OCI-LY7 (cell line): ENCODE data around the gene SH3GLB2. TPM values are rescaled to one million over a fixed set of nuclear protein-coding genes. Genes with fewer than 3 reads are reported as not detected.

Source experiments
- BruUV-seq: library from RNA; stranded (reverse); fragments of 400-500 nt; replicated peaks from 2 replicates; lab custom pipeline; 2021; lab: Mats Ljungman, UMichigan
- CTCF ChIA-PET: fragments of 300-600 bp; sonication (Branson Sonifier 250); formaldehyde crosslinking; loops from one replicate; lab custom pipeline; 2022; ENCODE audit warnings: antibody characterized with exemption; ENCODE audit not compliant: unreplicated experiment; lab: Charles Lee
- POLR2A ChIA-PET: fragments of 300-600 bp; sonication (Branson Sonifier 250); formaldehyde crosslinking; loops from one replicate; lab custom pipeline; 2022; ENCODE audit warnings: antibody characterized with exemption; lab: Charles Lee
- DNase-seq: peaks from one replicate; pipeline ENCODE4 v3.0.0-alpha.2; 2015; ENCODE audit warnings: low spot score
- H2AFZ ChIP-seq: fragments of 200-600 bp; sonication (generic), shearing (Covaris generic); 2 replicates; pipeline ENCODE4 v1.6.1; 2014; ENCODE audit warnings: mild to moderate bottlenecking, antibody characterized with exemption, low read length, moderate library complexity
- H3K27ac ChIP-seq: fragments of 200-600 bp; sonication (generic); 2 replicates; pipeline ENCODE4 v1.5.1; 2014; ENCODE audit warnings: mixed run types, low read depth, mild to moderate bottlenecking, moderate library complexity, low read length, inconsistent platforms; ENCODE audit not compliant: poor library complexity, severe bottlenecking
- H3K36me3 ChIP-seq: fragments of 200-600 bp; sonication (generic); 2 replicates; pipeline ENCODE4 v1.6.1; 2014; ENCODE audit warnings: mild to moderate bottlenecking, antibody characterized with exemption, low read length, moderate library complexity, mixed read lengths; ENCODE audit not compliant: insufficient read depth
- H3K4me1 ChIP-seq: fragments of 200-600 bp; sonication (generic); 2 replicates; pipeline ENCODE4 v1.5.1; 2014; ENCODE audit warnings: mild to moderate bottlenecking, low read length; ENCODE audit not compliant: insufficient read depth, poor library complexity, severe bottlenecking
- H3K4me2 ChIP-seq: fragments of 200-600 bp; sonication (generic); 2 replicates; pipeline ENCODE4 v1.6.1; 2014; ENCODE audit warnings: mild to moderate bottlenecking, low read length
- H3K4me3 ChIP-seq: fragments of 200-600 bp; sonication (generic); 2 replicates; pipeline ENCODE4 v1.5.1; 2014; ENCODE audit warnings: mild to moderate bottlenecking, low read depth, low read length; ENCODE audit not compliant: poor library complexity, severe bottlenecking
- H3K79me2 ChIP-seq: fragments of 200-600 bp; sonication (generic); 2 replicates; pipeline ENCODE4 v1.6.1; 2016; ENCODE audit warnings: low read depth, mild to moderate bottlenecking, low read length, moderate library complexity, mixed read lengths; ENCODE audit not compliant: insufficient read depth
- H3K9me2 ChIP-seq: fragments of 200-600 bp; sonication (generic); 2 replicates; pipeline ENCODE4 v1.6.1; 2016; ENCODE audit warnings: mild to moderate bottlenecking, low read length, mixed read lengths; ENCODE audit not compliant: insufficient read depth
- H3K9me3 ChIP-seq: fragments of 200-600 bp; sonication (generic); 2 replicates; pipeline ENCODE4 v1.6.1; 2014; ENCODE audit warnings: mild to moderate bottlenecking, mixed run types, low read length, mixed read lengths
- H4K20me1 ChIP-seq: fragments of 200-600 bp; sonication (generic); 2 replicates; pipeline ENCODE4 v1.6.1; 2014; ENCODE audit warnings: mild to moderate bottlenecking, antibody characterized with exemption, low read length, moderate library complexity, mixed read lengths; ENCODE audit not compliant: insufficient read depth
- CTCF ChIP-seq: fragments of 200-600 bp; sonication (generic); conservative IDR thresholded peaks from 2 replicates; pipeline ENCODE4 v1.5.1; 2014; ENCODE audit warnings: mild to moderate bottlenecking, antibody characterized with exemption, low read length, moderate library complexity, mixed read lengths
- EZH2phosphoT487 ChIP-seq: fragments of 200-600 bp; sonication (generic); IDR thresholded peaks from 2 replicates; pipeline ENCODE4 v1.6.1; 2018; ENCODE audit warnings: low read depth, borderline replicate concordance, mild to moderate bottlenecking, mixed run types, antibody characterized with exemption, low read length, moderate library complexity, mixed read lengths
- intact Hi-C: fragments of 100-400 bp; cut with micrococcal nuclease; formaldehyde crosslinking; loops from one replicate; pipeline ENCODE4 v1.10.0; 2022; ENCODE audit not compliant: unreplicated experiment
- total RNA-seq, 2 experiments: library from RNA; depleted of rRNA in 1 of 2; stranded (reverse); fragments of >200 nt in 1 of 2; shearing (Covaris generic) in 1 of 2; gene quantifications; 2 replicates each; pipeline ENCODE4 v1.2.3, GENCODE V29; 2014 to 2022

SH3GLB2 gene
- total RNA-seq, 2 experiments from 2014 or later: 58.4 to 92.6 TPM

GRCh38 chr9:129031514-129031913 is 3.4 kb upstream of the SH3GLB2 start:
- H2AFZ ChIP-seq: no peak overlapping the region
- H3K36me3 ChIP-seq: no peaks in the 10 kb centered on the region
- no peaks in the 10 kb centered on the region for H4K20me1 ChIP-seq
- no peaks in the 10 kb centered on the region for H3K9me3 ChIP-seq
- TF ChIP-seq CTCF (no peak), EZH2phosphoT487 (no peak)
- ChIA-PET POLR2A (interaction anchor here (0.6 to 1.6 kb wide), 3 partner anchors 111 to 977 kb away, joined by 3 to 4 read pairs (median 3); no protein-coding TSS in a partner anchor), CTCF (no interaction called here)
- BruUV-seq: no TSS peak
- H3K27ac ChIP-seq: no peak overlapping the region
- H3K79me2 ChIP-seq: peaks cover 8% of the 10 kb centered on the region; the same call in 1 of the 2 replicates
- no peak overlapping the region for H3K4me3 ChIP-seq
- H3K4me2 ChIP-seq: no peak overlapping the region
- H3K4me1 ChIP-seq: peaks cover 31% of the 10 kb centered on the region
- DNase-seq: no peak
- intact Hi-C loops: no loop called here
- no peaks in the 10 kb centered on the region for H3K9me2 ChIP-seq

GRCh38 chr9:129030191-129030590 is 2.1 kb upstream of the SH3GLB2 start:
- Histone ChIP-seq H3K4me3 (no peak overlapping the region), H3K36me3 (no peaks in the 10 kb centered on the region), H2AFZ (no peak overlapping the region), H4K20me1 (no peaks in the 10 kb centered on the region), H3K27ac (no peak overlapping the region), H3K9me2 (no peaks in the 10 kb centered on the region), H3K4me2 (no peak overlapping the region), H3K79me2 (peaks cover 8% of the 10 kb centered on the region; the same call in 1 of the 2 replicates), H3K9me3 (no peaks in the 10 kb centered on the region), H3K4me1 (peaks cover 24% of the 10 kb centered on the region)
- no peak for DNase-seq
- ChIA-PET CTCF (no interaction called here), POLR2A (interaction anchor here (0.5 to 1.6 kb wide), 4 partner anchors 105 to 213 kb away, joined by 3 read pairs; partner anchors contain the start of gene ENDOG)
- intact Hi-C loops: no loop called here
- TF ChIP-seq EZH2phosphoT487 (no peak), CTCF (no peak)
- no TSS peak for BruUV-seq

GRCh38 chr9:129027685-129028191 is 393 bp downstream of the SH3GLB2 start:
- ChIA-PET CTCF (interaction anchor here (0.6 to 0.9 kb wide), 9 partner anchors 9 to 1360 kb away, joined by 3 to 8 read pairs (median 5); no protein-coding TSS in a partner anchor), POLR2A (interaction anchor here (0.6 to 1.0 kb wide), 6 partner anchors 9 to 598 kb away, joined by 3 to 4 read pairs (median 3); partner anchors contain the start of genes DOLPP1, MIGA2 and NTMT1)
- intact Hi-C loops: loop anchor here (1.0 kb wide), 1 partner anchor 145 kb away; the partner anchor contains the start of gene LRRC8A
- TF ChIP-seq EZH2phosphoT487 (no peak), CTCF (no peak)
- Histone ChIP-seq H3K9me3 (no peaks in the 10 kb centered on the region), H3K4me3 (peak overlapping the region; percentile 74), H3K27ac (peak overlapping the region; percentile 10), H3K79me2 (peaks cover 8% of the 10 kb centered on the region; the same call in 1 of the 2 replicates), H2AFZ (peak overlapping the region; percentile 8; the same call in 1 of the 2 replicates), H4K20me1 (no peaks in the 10 kb centered on the region), H3K36me3 (no peaks in the 10 kb centered on the region), H3K9me2 (no peaks in the 10 kb centered on the region), H3K4me1 (peaks cover 24% of the 10 kb centered on the region), H3K4me2 (peak overlapping the region; percentile 87)
- BruUV-seq: no TSS peak
- DNase-seq: peak; percentile 74
